ENCODE results near the gene SEMA4B. TPM values are rescaled to one million over a fixed set of nuclear protein-coding genes. Genes with fewer than 3 reads are reported as not detected.

Gene SEMA4B
- total RNA-seq, 6 donors from 2014 or later = 47.6 to 81.3 (median 55.9) TPM

DNA sequence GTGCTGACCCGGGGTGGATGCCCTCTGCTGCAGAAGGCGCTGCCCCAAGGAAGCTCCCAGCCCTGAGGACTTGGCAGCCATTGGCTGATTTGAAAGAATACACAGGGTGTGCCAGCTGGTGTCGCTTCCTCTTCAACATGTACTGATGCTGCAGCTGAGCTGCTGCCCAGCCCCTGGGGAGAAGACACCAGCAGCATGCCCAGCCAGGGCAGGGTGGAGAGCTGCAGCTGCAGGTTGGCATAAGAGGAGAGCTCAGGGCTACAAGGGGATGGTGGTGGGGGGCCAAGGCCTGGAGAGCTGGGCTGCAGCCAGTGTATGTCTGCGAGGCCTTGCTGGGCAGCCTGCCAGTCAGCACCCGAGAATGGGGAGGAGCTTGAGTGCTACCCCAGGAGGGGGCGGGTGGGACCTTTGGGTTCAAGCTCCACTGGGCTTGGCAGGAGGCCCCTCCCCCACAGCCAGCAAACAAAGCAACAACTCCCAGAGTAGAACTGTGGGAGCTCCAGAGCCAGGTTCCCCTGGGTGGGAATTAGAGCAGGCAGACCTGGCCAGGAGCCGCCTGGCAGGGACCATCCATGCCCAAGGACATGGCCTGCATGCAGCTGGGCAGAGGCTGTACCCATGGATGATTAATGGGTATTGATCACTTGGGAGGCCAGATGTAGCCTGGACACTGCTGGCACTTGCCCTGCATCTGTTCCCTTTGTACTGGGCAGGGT lies 9.2 kb upstream of the SEMA4B start:
- peaks cover 30 to 56% (median 47%) of the 10 kb centered on the region in 4 donors for H3K4me1 ChIP-seq
- peak; percentile 64 to 72 for DNase-seq
- peak overlapping the region in 3 of 4 donors; percentile 67 to 74 (median 68) for H3K27ac ChIP-seq
- H3K9me3 ChIP-seq = no peaks in the 10 kb centered on the region
- ATAC-seq (ENCODE audit: low FRiP score in 2 of 2) = peak; percentile 70 to 83
- TF ChIP-seq POLR2AphosphoS5 (IDR thresholded peaks at IDR 0.05) (no peak), POLR2A (IDR thresholded peaks at IDR 0.05) (no peak), EP300 (IDR thresholded peaks at IDR 0.05) (no peak)
- TF ChIP-seq, protein P1, sequence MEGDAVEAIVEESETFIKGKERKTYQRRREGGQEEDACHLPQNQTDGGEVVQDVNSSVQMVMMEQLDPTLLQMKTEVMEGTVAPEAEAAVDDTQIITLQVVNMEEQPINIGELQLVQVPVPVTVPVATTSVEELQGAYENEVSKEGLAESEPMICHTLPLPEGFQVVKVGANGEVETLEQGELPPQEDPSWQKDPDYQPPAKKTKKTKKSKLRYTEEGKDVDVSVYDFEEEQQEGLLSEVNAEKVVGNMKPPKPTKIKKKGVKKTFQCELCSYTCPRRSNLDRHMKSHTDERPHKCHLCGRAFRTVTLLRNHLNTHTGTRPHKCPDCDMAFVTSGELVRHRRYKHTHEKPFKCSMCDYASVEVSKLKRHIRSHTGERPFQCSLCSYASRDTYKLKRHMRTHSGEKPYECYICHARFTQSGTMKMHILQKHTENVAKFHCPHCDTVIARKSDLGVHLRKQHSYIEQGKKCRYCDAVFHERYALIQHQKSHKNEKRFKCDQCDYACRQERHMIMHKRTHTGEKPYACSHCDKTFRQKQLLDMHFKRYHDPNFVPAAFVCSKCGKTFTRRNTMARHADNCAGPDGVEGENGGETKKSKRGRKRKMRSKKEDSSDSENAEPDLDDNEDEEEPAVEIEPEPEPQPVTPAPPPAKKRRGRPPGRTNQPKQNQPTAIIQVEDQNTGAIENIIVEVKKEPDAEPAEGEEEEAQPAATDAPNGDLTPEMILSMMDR (IDR thresholded peaks at IDR 0.05) = no peak
- 4 to 15% methylated on average over 3 to 7 of the region's 7 CpGs for WGBS, 2 donors
- peaks cover 0 to 4% (median 0%) of the 10 kb centered on the region in 4 donors for H3K36me3 ChIP-seq
- H3K27me3 ChIP-seq = no peaks in the 10 kb centered on the region
- H3K4me3 ChIP-seq = no peak overlapping the region

DNA sequence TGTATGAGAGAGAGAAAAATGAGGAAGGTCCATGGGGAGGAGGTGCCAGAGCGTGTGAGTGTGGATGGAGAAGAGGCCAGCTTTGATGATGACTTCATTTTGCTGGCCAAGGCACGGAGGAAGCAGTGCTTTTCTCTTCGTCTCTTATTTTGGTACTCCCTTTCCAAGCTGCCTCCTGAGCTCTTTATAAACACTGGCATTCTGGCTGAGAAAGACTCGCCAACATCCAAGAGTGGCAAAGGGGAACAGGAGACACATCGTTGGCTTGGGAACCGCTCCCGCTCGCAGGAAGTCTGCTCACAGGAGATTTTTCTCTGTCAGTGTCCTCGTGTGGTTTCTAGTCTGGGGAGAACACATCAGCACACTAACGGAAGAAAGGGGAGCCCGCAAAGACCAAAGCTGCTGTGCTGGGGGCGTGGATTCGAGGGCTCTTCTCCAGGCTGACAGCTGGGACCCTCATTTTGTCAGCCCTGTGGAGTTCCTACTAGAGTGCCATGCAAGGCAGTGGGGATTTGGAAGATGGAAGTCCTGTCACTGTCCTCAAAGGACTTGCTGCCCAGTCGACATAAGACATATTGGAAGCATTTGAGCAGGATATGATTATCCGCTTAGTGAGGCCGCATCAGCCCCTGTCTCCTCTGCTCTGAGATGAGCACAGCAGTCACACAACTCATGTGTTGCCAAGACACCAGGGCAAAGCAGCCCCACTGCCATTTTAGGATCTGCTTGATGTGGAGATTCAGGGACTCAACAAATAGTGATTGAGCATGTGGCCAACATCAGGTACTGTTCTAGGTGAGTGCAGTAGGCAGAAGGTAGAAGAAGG lies 8.0 kb upstream of the SEMA4B start:
- Histone ChIP-seq H3K9me3 (no peaks in the 10 kb centered on the region), H3K4me3 (no peak overlapping the region), H3K36me3 (peaks cover 0 to 4% (median 0%) of the 10 kb centered on the region in 4 donors), H3K27ac (peak overlapping the region; percentile 1 to 74 (median 64)), H3K27me3 (no peaks in the 10 kb centered on the region), H3K4me1 (peaks cover 30 to 48% (median 40%) of the 10 kb centered on the region in 4 donors)
- no peak for DNase-seq
- peak in 1 of 2 donors; percentile 47 for ATAC-seq (ENCODE audit: low FRiP score in 2 of 2)
- WGBS, 2 donors = 54 to 63% methylated on average over 11 to 16 of the region's 16 CpGs
- TF ChIP-seq EP300 (IDR thresholded peaks at IDR 0.05) (no peak), POLR2AphosphoS5 (IDR thresholded peaks at IDR 0.05) (peak in 1 of 2 donors; percentile 36)
- TF ChIP-seq, protein P1 (IDR thresholded peaks at IDR 0.05) = no peak

DNA sequence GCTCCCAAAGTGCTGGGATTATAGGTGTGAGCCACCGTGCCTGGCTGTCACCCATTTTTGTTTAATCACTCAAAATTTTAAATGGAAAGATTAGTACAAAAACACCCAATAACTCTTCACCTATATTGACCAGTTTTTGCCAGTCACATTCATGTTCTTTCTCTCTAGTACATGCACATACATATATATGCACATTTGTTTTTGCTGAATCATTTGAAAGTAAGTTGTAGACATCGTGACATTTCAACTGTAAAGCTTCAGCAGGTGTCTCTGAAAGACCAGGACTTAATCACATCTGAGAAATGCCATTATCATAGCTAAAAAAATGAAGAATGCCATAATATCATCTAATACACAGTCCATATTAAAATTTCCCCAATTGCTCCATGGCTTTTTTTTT lies 6.5 kb upstream of the SEMA4B start:
- WGBS, 2 donors = 88 to 90% methylated on average over 2 of the region's 2 CpGs
- ATAC-seq (ENCODE audit: low FRiP score in 2 of 2) (no peak), DNase-seq (no peak)
- Histone ChIP-seq H3K4me1 (peaks cover 30 to 39% (median 34%) of the 10 kb centered on the region in 4 donors), H3K36me3 (peaks cover 0 to 4% (median 0%) of the 10 kb centered on the region in 4 donors), H3K27me3 (no peaks in the 10 kb centered on the region), H3K9me3 (no peaks in the 10 kb centered on the region), H3K4me3 (no peak overlapping the region), H3K27ac (no peak overlapping the region)
- TF ChIP-seq, protein P1 (IDR thresholded peaks at IDR 0.05) = no peak
- TF ChIP-seq POLR2AphosphoS5 (IDR thresholded peaks at IDR 0.05) = no peak
- no peak for TF ChIP-seq POLR2A (IDR thresholded peaks at IDR 0.05)
- TF ChIP-seq EP300 (IDR thresholded peaks at IDR 0.05) = no peak

DNA sequence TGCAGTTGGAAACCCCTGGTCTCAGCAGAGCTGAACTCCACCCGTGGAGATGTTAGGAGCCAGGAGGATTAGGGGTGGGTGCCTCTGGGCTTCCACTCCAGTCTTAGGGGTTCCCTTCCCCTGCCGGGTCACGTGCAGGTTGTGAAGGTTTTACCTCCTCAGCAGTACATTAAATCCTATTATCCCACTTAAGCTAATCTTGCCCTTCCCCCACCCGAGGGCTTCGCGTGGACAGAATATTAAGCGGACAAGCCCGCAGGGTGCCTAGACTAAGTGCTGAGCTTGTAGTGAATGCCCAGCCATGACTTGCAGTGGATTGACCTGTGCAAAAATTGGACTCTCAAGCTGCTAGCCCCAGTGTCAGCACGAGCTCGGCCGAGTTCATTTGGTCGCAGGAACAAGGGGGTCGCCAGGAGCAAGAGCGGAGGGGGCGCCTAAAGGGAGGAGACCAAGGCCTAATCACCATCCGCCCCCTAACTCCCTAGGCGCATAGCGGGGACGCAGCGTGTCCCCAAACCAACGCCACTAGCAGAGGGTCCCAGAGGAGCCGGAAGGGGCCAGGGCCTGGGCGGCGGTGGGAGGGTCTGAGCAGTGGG lies 498 bp upstream of the SEMA4B start:
- Histone ChIP-seq H3K27ac (peak overlapping the region; percentile 68 to 89 (median 81)), H3K4me1 (peaks cover 20 to 40% (median 25%) of the 10 kb centered on the region in 4 donors), H3K36me3 (peaks cover 0 to 18% (median 0%) of the 10 kb centered on the region in 4 donors), H3K4me3 (peak overlapping the region; percentile 67 to 82 (median 73)), H3K9me3 (no peaks in the 10 kb centered on the region), H3K27me3 (no peaks in the 10 kb centered on the region)
- TF ChIP-seq, protein P1 (IDR thresholded peaks at IDR 0.05) = no peak
- TF ChIP-seq POLR2A (IDR thresholded peaks at IDR 0.05) (no peak), EP300 (IDR thresholded peaks at IDR 0.05) (no peak), POLR2AphosphoS5 (IDR thresholded peaks at IDR 0.05) (no peak)
- DNase-seq (no peak), ATAC-seq (ENCODE audit: low FRiP score in 2 of 2) (no peak)
- WGBS, 2 donors = 21 to 25% methylated on average over 21 of the region's 24 CpGs
